ENCODE results near the gene MCRIP2.

DNA sequence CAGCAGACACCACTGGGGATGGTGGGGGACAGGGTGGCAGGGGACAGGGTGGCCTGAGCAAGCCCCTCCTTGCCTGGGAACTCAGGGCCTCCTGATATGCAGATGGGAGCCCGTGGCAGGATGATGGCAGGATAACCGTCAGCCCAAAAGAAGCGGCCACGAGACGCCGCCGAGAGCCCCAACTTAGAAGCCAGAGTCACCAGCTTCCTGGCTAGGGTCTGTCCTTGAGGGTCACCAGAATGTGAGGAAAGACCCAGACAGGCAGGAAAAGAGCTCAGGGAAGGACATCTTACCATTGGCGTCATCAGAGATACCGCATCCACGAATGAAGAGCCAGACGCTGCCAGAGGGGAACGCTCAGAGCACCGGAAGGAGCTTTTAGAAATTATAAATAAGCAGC is 32.3 kb upstream of the MCRIP2 start:
- TF ChIP-seq, protein P1, sequence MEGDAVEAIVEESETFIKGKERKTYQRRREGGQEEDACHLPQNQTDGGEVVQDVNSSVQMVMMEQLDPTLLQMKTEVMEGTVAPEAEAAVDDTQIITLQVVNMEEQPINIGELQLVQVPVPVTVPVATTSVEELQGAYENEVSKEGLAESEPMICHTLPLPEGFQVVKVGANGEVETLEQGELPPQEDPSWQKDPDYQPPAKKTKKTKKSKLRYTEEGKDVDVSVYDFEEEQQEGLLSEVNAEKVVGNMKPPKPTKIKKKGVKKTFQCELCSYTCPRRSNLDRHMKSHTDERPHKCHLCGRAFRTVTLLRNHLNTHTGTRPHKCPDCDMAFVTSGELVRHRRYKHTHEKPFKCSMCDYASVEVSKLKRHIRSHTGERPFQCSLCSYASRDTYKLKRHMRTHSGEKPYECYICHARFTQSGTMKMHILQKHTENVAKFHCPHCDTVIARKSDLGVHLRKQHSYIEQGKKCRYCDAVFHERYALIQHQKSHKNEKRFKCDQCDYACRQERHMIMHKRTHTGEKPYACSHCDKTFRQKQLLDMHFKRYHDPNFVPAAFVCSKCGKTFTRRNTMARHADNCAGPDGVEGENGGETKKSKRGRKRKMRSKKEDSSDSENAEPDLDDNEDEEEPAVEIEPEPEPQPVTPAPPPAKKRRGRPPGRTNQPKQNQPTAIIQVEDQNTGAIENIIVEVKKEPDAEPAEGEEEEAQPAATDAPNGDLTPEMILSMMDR (IDR thresholded peaks at IDR 0.05): no peak
- no peak for TF ChIP-seq POLR2A (IDR thresholded peaks at IDR 0.05)

All from right lobe of liver (tissue), 4 donors.